Gastrocnemius medialis (tissue), 4 donors: ENCODE results near the gene NAALADL1. TPM values are rescaled to one million over a fixed set of nuclear protein-coding genes. Genes with fewer than 3 reads are reported as not detected.

Experiments used
- ATAC-seq, 2 donors: fragments of 150-250 bp; one replicate each; pipeline ENCODE4 v1.9.1; 2016
- DNase-seq, 2 donors: peaks; one replicate each; pipeline ENCODE4 v3.0.0-alpha.2; 2019
- H3K27ac ChIP-seq, 4 donors: fragments of 200-600 bp; sonication (generic); 1 replicate in 1 of 4; 2 replicates in 3 of 4; pipeline ENCODE4 v1.5.1; 2016 to 2018; ENCODE audit warnings: mild to moderate bottlenecking in 2 of 4, moderate library complexity in 1 of 4
- H3K27me3 ChIP-seq, 3 donors: fragments of 200-600 bp; sonication (generic) in 2 of 3; 1 replicate in 1 of 3; 2 replicates in 2 of 3; pipeline versions ENCODE4 v1.5.1 to v1.6.0; 2016 to 2019; ENCODE audit warnings: mild to moderate bottlenecking in 1 of 3, moderate library complexity in 1 of 3
- H3K36me3 ChIP-seq, 2 donors: fragments of 200-600 bp; sonication (generic) in 1 of 2; one replicate each; pipeline ENCODE4 v1.5.1; 2017 to 2018
- H3K4me1 ChIP-seq, 2 donors: fragments of 200-600 bp; sonication (generic) in 1 of 2; one replicate each; pipeline ENCODE4 v1.5.1; 2016 to 2017; ENCODE audit warnings: mild to moderate bottlenecking in 2 of 2
- H3K4me3 ChIP-seq, 4 donors: fragments of 200-600 bp; sonication (generic) in 3 of 4; 1 replicate in 1 of 4; 2 replicates in 3 of 4; pipeline ENCODE4 v1.5.1; 2016 to 2019; ENCODE audit warnings: mild to moderate bottlenecking in 2 of 4
- H3K9me3 ChIP-seq, 3 donors: fragments of 200-600 bp; sonication (generic) in 2 of 3; 1 replicate in 1 of 3; 2 replicates in 2 of 3; pipeline ENCODE4 v1.5.1; 2016 to 2019
- CTCF ChIP-seq, 5 experiments: fragments of 450-650 bp in 3 of 5; fragments of 200-600 bp in 2 of 5; sonication (generic) in 2 of 5; IDR thresholded peaks in 4 of 5; conservative IDR thresholded peaks in 1 of 5; 1 replicate in 4 of 5; 2 replicates in 1 of 5; pipeline ENCODE4 v1.5.1; 2016 to 2019; ENCODE audit warnings: antibody characterized with exemption in 5 of 5, mild to moderate bottlenecking in 3 of 5, moderate library complexity in 3 of 5
- POLR2A ChIP-seq, 2 donors: fragments of 450-650 bp; IDR thresholded peaks; one replicate each; pipeline ENCODE4 v1.6.1; 2017; ENCODE audit warnings: antibody characterized with exemption in 2 of 2, mild to moderate bottlenecking in 2 of 2, moderate library complexity in 2 of 2
- in situ Hi-C, 4 donors: fragments of 200-750 bp; cut with MboI; loops; one replicate each; pipeline versions ENCODE4 v1.15.0 to v1.8.0; 2017; ENCODE audit warnings: low sequenced_read_pairs in 4 of 4
- intact Hi-C: fragments of 100-400 bp; cut with DNase I; formaldehyde crosslinking; loops from one replicate; pipeline ENCODE4 v1.15.1; 2023; ENCODE audit warnings: low total_unique reads
- total RNA-seq, 4 donors: library from RNA; depleted of rRNA; stranded (reverse); fragments of >200 nt; gene quantifications; one replicate each; pipeline versions ENCODE4 v1.1.0 to v1.2.3, GENCODE V29; 2016

Gene NAALADL1
- total RNA-seq, 4 donors from 2014 or later: 0.22 to 4.0 (median 2.6) TPM

- TF ChIP-seq CTCF (IDR thresholded peaks at IDR 0.05 in 4 of 5, conservative IDR thresholded peaks at IDR 0.05 in 1 of 5) (no peak), POLR2A (IDR thresholded peaks at IDR 0.05) (no peak)
- intact Hi-C loops: no loop called here
- Histone ChIP-seq H3K36me3 (peaks cover 0 to 40% of the 10 kb centered on the region in 2 donors), H3K4me1 (peaks cover 12 to 18% of the 10 kb centered on the region in 2 donors), H3K27me3 (no peaks in the 10 kb centered on the region), H3K27ac (no peak overlapping the region), H3K4me3 (no peak overlapping the region), H3K9me3 (no peaks in the 10 kb centered on the region)
- no peak for DNase-seq
- no peak for ATAC-seq
- in situ Hi-C loops: no loop called here
Observed at GRCh38 chr11:65087827-65088226, 29.5 kb upstream of the NAALADL1 start.

GRCh38 chr11:65087216-65087615 lies 28.9 kb upstream of the NAALADL1 start:
- no peaks in the 10 kb centered on the region for H3K9me3 ChIP-seq
- H3K27ac ChIP-seq: no peak overlapping the region
- no peak for ATAC-seq
- in situ Hi-C loops (no loop called here), intact Hi-C loops (no loop called here)
- no peak for DNase-seq
- peaks cover 0 to 40% of the 10 kb centered on the region in 2 donors for H3K36me3 ChIP-seq
- no peak overlapping the region for H3K4me3 ChIP-seq
- no peak for TF ChIP-seq POLR2A (IDR thresholded peaks at IDR 0.05)
- no peak for TF ChIP-seq CTCF (IDR thresholded peaks at IDR 0.05 in 4 of 5, conservative IDR thresholded peaks at IDR 0.05 in 1 of 5)
- H3K27me3 ChIP-seq: no peaks in the 10 kb centered on the region
- H3K4me1 ChIP-seq: peaks cover 12 to 18% of the 10 kb centered on the region in 2 donors

- no peak for DNase-seq
- no peak for TF ChIP-seq POLR2A (IDR thresholded peaks at IDR 0.05)
- no peak for TF ChIP-seq CTCF (IDR thresholded peaks at IDR 0.05 in 4 of 5, conservative IDR thresholded peaks at IDR 0.05 in 1 of 5)
- no peaks in the 10 kb centered on the region for H3K9me3 ChIP-seq
- peaks cover 0 to 40% of the 10 kb centered on the region in 2 donors for H3K36me3 ChIP-seq
- H3K4me3 ChIP-seq: no peak overlapping the region
- H3K27ac ChIP-seq: no peak overlapping the region
- no peak for ATAC-seq
- H3K4me1 ChIP-seq: peaks cover 12 to 18% of the 10 kb centered on the region in 2 donors
- intact Hi-C loops: no loop called here
- in situ Hi-C loops: no loop called here
- H3K27me3 ChIP-seq: no peaks in the 10 kb centered on the region
Observed at GRCh38 chr11:65086809-65087208, 28.5 kb upstream of the NAALADL1 start.

- Histone ChIP-seq H3K4me3 (no peak overlapping the region), H3K27ac (no peak overlapping the region), H3K27me3 (no peaks in the 10 kb centered on the region), H3K9me3 (no peaks in the 10 kb centered on the region), H3K4me1 (peaks cover 12 to 18% of the 10 kb centered on the region in 2 donors), H3K36me3 (peaks cover 0 to 40% of the 10 kb centered on the region in 2 donors)
- TF ChIP-seq CTCF (IDR thresholded peaks at IDR 0.05 in 4 of 5, conservative IDR thresholded peaks at IDR 0.05 in 1 of 5) (no peak), POLR2A (IDR thresholded peaks at IDR 0.05) (no peak)
- ATAC-seq (no peak), DNase-seq (no peak)
- intact Hi-C loops (loop anchor here (2.0 kb wide), 1 partner anchor 31 kb away; the partner anchor contains the start of gene ZNHIT2), in situ Hi-C loops (no loop called here)
Observed at GRCh38 chr11:65085446-65085845, 27.1 kb upstream of the NAALADL1 start.
